ENCODE data around the gene GSKIP.

The GSKIP gene

GRCh38 chr14:96421236-96421635, 57.9 kb downstream of the GSKIP start:
- TF ChIP-seq CTCF (IDR thresholded peaks at IDR 0.05; ENCODE audit: insufficient read depth, low read length) (no peak), GABPA (IDR thresholded peaks at IDR 0.05; ENCODE audit: low read depth) (no peak), REST (IDR thresholded peaks at IDR 0.05; ENCODE audit: insufficient replicate concordance, low read depth) (no peak), SPI1 (IDR thresholded peaks at IDR 0.05; ENCODE audit: borderline replicate concordance, low read depth) (no peak), POLR2AphosphoS5 (IDR thresholded peaks at IDR 0.05; ENCODE audit: low read depth) (no peak)
- no peak for DNase-seq (ENCODE audit: low read depth in 1 of 2, low spot score in 1 of 2)
- peaks cover 2% of the 10 kb centered on the region for H3K27me3 ChIP-seq (ENCODE audit: insufficient read depth, poor library complexity, severe bottlenecking)
- no peak overlapping the region for H3K27ac ChIP-seq (replicated peaks)
- H3K4me3 ChIP-seq (replicated peaks; ENCODE audit: insufficient read depth, low read length): no peak overlapping the region

GRCh38 chr14:96422992-96423391, 59.7 kb downstream of the GSKIP start:
- DNase-seq (ENCODE audit: low read depth in 1 of 2, low spot score in 1 of 2): no peak
- Histone ChIP-seq H3K27me3 (ENCODE audit: insufficient read depth, poor library complexity, severe bottlenecking) (peaks cover 2% of the 10 kb centered on the region), H3K27ac (replicated peaks) (no peak overlapping the region), H3K4me3 (replicated peaks; ENCODE audit: insufficient read depth, low read length) (no peak overlapping the region)
- TF ChIP-seq POLR2AphosphoS5 (IDR thresholded peaks at IDR 0.05; ENCODE audit: low read depth) (no peak), REST (IDR thresholded peaks at IDR 0.05; ENCODE audit: insufficient replicate concordance, low read depth) (no peak), GABPA (IDR thresholded peaks at IDR 0.05; ENCODE audit: low read depth) (no peak), SPI1 (IDR thresholded peaks at IDR 0.05; ENCODE audit: borderline replicate concordance, low read depth) (no peak), CTCF (IDR thresholded peaks at IDR 0.05; ENCODE audit: insufficient read depth, low read length) (no peak)

GRCh38 chr14:96423446-96424108, 60.3 kb downstream of the GSKIP start:
- DNase-seq (ENCODE audit: low read depth in 1 of 2, low spot score in 1 of 2): no peak
- peak overlapping the region; percentile 34 for H3K4me3 ChIP-seq (replicated peaks; ENCODE audit: insufficient read depth, low read length)
- no peak overlapping the region for H3K27ac ChIP-seq (replicated peaks)
- TF ChIP-seq SPI1 (IDR thresholded peaks at IDR 0.05; ENCODE audit: borderline replicate concordance, low read depth): no peak
- TF ChIP-seq GABPA (IDR thresholded peaks at IDR 0.05; ENCODE audit: low read depth): no peak
- TF ChIP-seq REST (IDR thresholded peaks at IDR 0.05; ENCODE audit: insufficient replicate concordance, low read depth): no peak
- no peak for TF ChIP-seq CTCF (IDR thresholded peaks at IDR 0.05; ENCODE audit: insufficient read depth, low read length)
- TF ChIP-seq POLR2AphosphoS5 (IDR thresholded peaks at IDR 0.05; ENCODE audit: low read depth): no peak
- H3K27me3 ChIP-seq (ENCODE audit: insufficient read depth, poor library complexity, severe bottlenecking): peaks cover 2% of the 10 kb centered on the region
